IPS DF 19.7 (cell line): Measurements from ENCODE around the gene ARHGAP40.

Source experiments
- DNase-seq: peaks from one replicate; pipeline ENCODE4 v3.0.0-alpha.2; 2013; ENCODE audit warnings: low read depth, low spot score

The ARHGAP40 gene

GRCh38 chr20:38601216-38602184 lies at the start of gene ARHGAP40:
Gene ARHGAP40 (plus strand): TSS chr20:38601809.
- DNase-seq = no peak

DNA sequence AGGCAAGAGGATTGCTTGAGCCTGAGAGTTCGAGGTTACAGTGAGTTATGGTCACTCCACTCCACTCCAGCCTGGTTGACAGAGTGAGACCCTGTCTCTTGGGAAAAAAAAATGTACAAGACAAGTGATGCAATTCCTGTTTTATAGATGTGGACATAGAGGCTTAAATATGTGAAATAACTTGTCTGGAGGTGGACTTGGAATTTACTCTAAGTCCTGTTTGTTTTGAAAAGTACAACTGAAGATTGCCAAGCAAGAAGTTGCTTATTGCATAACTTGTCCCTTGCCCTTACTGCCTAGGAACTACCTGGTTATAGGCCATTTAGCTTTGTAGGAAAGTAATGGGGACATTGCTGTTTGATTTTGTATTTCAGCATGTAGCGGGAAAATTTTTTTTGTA lies 46.6 kb upstream of the ARHGAP40 start:
- no peak for DNase-seq

DNA sequence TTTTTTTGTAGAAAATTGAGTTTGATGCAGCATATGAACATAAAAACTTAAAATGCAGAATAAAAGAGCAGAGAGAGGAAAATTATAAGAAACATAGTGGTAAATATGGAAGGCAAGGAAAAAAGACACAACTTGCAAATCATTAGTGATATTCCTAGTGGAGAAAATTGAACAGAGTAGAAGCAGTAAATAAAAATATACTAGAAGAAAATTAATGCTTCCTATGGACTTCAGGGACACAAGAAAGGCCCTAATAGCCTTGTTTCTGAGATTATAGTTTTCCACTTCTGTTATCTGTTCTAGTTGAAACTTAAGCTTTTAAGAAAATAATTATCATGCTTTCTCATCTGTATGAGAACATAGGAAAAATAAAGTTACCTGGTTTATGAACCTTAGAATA lies 46.2 kb upstream of the ARHGAP40 start:
- no peak for DNase-seq

GRCh38 chr20:38557174-38557573 lies 44.4 kb upstream of the ARHGAP40 start:
- no peak for DNase-seq

DNA sequence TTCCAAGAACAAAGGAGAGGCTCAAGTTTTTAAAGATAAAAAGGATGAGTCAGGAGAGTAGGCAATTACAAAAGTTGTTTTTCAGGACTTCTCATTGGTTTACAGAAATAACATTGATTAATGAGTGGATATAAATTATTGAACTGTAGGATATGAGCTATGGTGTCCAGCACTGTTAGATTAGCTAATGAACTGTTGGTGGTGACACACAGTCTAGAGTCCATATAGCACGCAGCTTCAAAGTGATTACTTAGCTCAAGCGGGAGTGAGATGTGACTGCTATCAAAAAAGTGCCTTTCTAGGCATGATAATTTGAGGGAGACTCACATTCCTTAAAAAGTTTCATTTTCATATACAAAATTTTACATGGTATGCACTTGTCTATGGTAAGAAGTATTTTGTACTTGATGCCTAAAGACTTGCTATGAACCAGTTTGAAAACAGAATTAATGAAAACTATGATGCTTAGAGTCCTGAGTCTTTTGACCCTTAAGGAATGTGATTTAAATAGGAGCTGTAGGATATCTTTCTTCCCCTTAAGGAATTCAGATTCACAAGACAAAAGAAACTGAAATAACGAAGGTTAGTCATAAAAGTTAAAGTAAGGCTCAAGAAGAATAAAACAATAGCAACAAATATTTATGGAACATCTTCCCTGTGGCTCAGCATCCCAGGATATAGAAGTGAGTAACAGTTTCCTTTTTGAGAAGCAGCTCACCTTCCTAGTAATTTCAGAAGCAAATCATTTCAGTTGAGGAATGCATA lies 42.8 kb upstream of the ARHGAP40 start:
- no peak for DNase-seq

DNA sequence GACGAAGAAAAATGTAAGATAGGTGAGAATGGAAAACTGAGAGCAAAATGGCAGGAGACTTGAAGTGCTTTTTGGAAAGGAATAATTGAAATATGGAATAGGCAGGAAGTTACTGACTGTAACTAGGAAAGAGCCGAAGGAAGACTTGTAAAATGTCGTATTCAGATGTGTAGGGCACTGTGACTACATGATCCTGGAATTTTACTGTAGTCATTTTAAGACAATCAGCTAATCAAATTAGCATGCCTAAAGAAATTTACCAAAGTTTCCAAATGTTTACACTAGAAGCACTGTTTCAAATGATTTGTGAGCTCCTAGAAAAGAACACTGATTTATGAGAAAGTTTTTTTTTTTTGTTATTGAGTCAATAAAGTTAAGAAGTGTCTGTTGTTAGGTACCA lies 41.8 kb upstream of the ARHGAP40 start:
- DNase-seq = no peak

- no peak for DNase-seq
Observed at GRCh38 chr20:38563802-38564431, 37.7 kb upstream of the ARHGAP40 start.

GRCh38 chr20:38564680-38565079 lies 36.9 kb upstream of the ARHGAP40 start:
- DNase-seq = no peak

- no peak for DNase-seq
Observed at GRCh38 chr20:38566036-38566598, 35.5 kb upstream of the ARHGAP40 start.

- DNase-seq = no peak
Observed at GRCh38 chr20:38569747-38570525, 31.7 kb upstream of the ARHGAP40 start.

GRCh38 chr20:38573413-38573812 lies 28.2 kb upstream of the ARHGAP40 start:
- no peak for DNase-seq

DNA sequence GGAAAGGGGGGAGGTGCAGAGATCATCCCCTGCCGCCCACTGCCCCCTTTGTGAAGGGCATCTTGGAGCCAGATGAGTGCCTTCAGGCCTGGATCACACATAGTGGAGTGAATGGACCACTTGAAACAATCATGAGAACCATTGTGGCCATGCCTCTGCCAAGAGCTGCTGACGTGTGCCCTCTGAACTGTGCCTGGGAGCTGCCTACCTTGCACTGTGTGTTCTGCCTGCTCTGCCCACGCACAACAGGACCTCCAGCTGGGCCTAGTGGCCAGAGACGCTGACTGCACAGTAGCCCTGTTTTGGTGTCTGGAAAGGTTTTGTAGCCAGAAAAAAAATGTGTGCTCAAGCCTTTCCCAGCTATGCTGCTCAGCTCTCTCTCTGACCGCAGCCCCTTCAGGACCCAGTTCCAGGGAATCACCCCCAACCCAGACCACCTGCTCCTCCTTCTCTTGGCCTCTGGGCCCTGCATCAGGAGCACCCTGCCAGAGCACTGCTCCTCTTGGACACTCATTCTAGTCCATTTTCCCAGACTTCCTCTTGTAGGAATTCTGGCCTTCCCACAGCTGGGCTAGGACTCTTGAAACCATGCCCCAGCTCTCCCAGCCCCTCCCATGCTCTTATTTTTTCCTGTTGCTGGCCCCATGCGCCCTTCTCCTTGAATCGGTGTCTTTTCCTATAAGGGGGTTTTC lies 22.2 kb upstream of the ARHGAP40 start:
- DNase-seq = no peak

DNA sequence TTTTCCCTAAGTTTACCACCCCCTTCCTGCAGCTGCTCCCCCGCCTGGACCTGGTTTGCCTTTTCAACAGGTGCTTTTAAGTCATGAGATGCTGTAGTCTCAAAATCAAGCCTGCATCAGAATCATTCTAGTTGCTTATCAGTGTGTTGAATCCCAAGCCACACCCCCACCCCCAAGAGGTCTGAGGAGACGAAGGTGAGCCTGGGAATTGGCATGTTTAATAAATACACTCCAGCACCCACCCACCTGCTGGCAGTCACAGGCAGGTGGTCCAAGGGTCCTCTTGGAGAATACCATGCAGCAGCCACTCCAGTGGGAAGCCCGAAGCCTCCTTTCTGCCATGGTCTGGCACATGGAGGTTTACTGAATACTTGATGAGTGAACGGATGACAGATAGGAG lies 21.7 kb upstream of the ARHGAP40 start:
- DNase-seq = no peak

DNA sequence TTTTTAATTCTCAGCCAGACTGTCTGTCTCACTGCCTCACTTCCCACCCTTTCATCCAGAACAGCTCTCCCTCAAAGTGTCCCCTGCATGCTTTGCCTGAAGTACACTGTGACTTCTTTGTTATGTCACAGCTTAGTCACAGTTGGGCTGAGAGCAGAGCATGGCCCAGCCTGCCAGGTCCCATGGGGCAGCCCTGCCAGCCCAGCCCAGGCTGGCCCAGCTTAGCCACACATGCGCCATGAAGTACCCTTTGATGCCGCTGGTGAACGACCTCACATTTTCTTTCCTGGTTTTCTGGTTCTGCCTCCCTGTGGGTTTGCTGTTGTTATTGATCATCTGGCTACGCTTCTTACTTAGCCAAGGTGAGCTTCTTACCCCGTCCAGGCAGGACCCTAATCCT lies 20.6 kb upstream of the ARHGAP40 start, which contains the start of gene ADIG:
Gene ADIG (plus strand): TSS at position 185 of the 400 bp plus-strand sequence. CDS start 54 bp downstream, at position 239.
- DNase-seq = no peak

GRCh38 chr20:38581830-38582358 lies 19.7 kb upstream of the ARHGAP40 start:
- DNase-seq = no peak

DNA sequence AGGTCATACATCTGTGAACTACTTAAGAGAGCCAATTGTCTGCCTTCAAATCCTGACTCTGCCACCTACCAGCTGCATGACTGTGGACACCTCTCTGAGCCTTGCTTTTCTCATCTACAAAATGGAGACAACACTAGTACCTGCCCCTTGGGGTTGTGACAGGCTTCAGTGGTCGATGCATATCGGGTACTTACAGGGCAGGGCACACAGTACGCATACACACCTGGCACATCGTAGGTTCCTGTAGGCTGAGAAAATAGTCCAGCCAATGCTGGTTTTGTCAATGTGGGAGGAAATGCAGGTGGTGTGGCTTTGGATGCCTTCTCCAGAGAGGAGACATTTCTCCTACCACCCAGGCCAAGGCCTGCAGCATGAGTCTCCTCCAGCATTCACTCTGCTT lies 18.3 kb upstream of the ARHGAP40 start:
- no peak for DNase-seq

- no peak for DNase-seq
Observed at GRCh38 chr20:38584099-38584763, 17.4 kb upstream of the ARHGAP40 start.

GRCh38 chr20:38585404-38586180 lies 16.0 kb upstream of the ARHGAP40 start:
- DNase-seq = no peak

DNA sequence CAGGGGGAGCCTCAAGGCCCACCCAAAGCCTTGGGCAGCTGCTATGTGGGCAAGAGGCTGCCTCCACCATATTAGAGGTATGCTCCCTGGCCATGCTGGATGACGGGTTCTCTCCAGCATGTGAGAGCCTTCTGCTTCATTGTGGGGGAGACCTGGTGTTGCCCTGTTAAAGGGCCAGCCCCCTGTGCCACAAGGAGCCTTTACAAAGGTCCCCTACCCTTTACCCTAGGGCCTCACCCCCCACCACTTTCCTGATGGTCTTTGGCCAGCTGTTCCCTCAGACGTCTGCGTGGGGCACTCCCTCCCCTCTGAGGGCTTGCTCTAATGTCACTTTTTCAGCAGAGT lies 15.5 kb upstream of the ARHGAP40 start:
- no peak for DNase-seq
